ENCODE results near the gene RPGRIP1L.

The RPGRIP1L gene

GRCh38 chr16:53643474-53643873, 60.2 kb downstream of the RPGRIP1L start:
- DNase-seq, result no peak

- no peak for DNase-seq
Measured at GRCh38 chr16:53642094-53642493, 61.6 kb downstream of the RPGRIP1L start.

GRCh38 chr16:53636978-53637377, 66.7 kb downstream of the RPGRIP1L start:
- no peak for DNase-seq

- no peak for DNase-seq
Measured at GRCh38 chr16:53632526-53632925, 71.1 kb downstream of the RPGRIP1L start.

GRCh38 chr16:53631236-53632025, 72.2 kb downstream of the RPGRIP1L start:
- DNase-seq, result no peak

- no peak for DNase-seq
Measured at GRCh38 chr16:53629607-53630312, 73.9 kb downstream of the RPGRIP1L start.

- no peak for DNase-seq
Measured at GRCh38 chr16:53629151-53629550, 74.5 kb downstream of the RPGRIP1L start.

- no peak for DNase-seq
Measured at GRCh38 chr16:53626811-53627210, 76.8 kb downstream of the RPGRIP1L start.

- DNase-seq, result no peak
Measured at GRCh38 chr16:53626161-53626560, 77.5 kb downstream of the RPGRIP1L start.

GRCh38 chr16:53625221-53625620, 78.4 kb downstream of the RPGRIP1L start:
- DNase-seq, result no peak

- DNase-seq, result no peak
Measured at GRCh38 chr16:53622315-53622714, 81.3 kb downstream of the RPGRIP1L start.

- no peak for DNase-seq
Measured at GRCh38 chr16:53620476-53620875, 83.2 kb downstream of the RPGRIP1L start.

GRCh38 chr16:53619235-53619634, 84.4 kb downstream of the RPGRIP1L start:
- DNase-seq, result no peak

- no peak for DNase-seq
Measured at GRCh38 chr16:53614346-53614745, 89.3 kb downstream of the RPGRIP1L start.

GRCh38 chr16:53612003-53612402, 91.7 kb downstream of the RPGRIP1L start:
- DNase-seq, result no peak

GRCh38 chr16:53611179-53611696, 92.4 kb downstream of the RPGRIP1L start:
- DNase-seq, result no peak

GRCh38 chr16:53609536-53609935, 94.1 kb downstream of the RPGRIP1L start:
- DNase-seq, result no peak

GRCh38 chr16:53608094-53608493, 95.6 kb downstream of the RPGRIP1L start:
- no peak for DNase-seq

GRCh38 chr16:53605831-53606400, 97.7 kb downstream of the RPGRIP1L start:
- DNase-seq, result no peak

GRCh38 chr16:53605356-53605755, 98.3 kb downstream of the RPGRIP1L start:
- no peak for DNase-seq

- no peak for DNase-seq
Measured at GRCh38 chr16:53601961-53602360, 101.7 kb downstream of the RPGRIP1L start.

- no peak for DNase-seq
Measured at GRCh38 chr16:53600616-53601015, 103.0 kb downstream of the RPGRIP1L start.

- no peak for DNase-seq
Measured at GRCh38 chr16:53600126-53600525, 103.5 kb downstream of the RPGRIP1L start.

GRCh38 chr16:53599548-53599947, 104.1 kb downstream of the RPGRIP1L start:
- DNase-seq, result no peak

All from Kasumi-1 (cell line).